Mesenchymal stem cell (in vitro differentiated cells and primary cell): Measurements from ENCODE around the gene PCDHA3.
"Not testable (repeated sequence)": the region's sequence is repeated elsewhere in the genome, so short reads cannot be mapped to it uniquely, and the experiment has no call there.

Experiments used
- DNase-seq: peaks from one replicate; pipeline ENCODE4 v3.0.0-alpha.2; 2013
- H2AFZ ChIP-seq: one replicate; pipeline ENCODE4 v1.6.1; 2013; ENCODE audit warnings: low read depth, mild to moderate bottlenecking, control low read depth, inconsistent platforms, low read length, moderate library complexity
- H2AK5ac ChIP-seq: 2 replicates; pipeline ENCODE4 v1.6.1; 2013; ENCODE audit warnings: low read length, moderate library complexity, mild to moderate bottlenecking, inconsistent platforms; ENCODE audit not compliant: severe bottlenecking
- H2BK120ac ChIP-seq: one replicate; pipeline ENCODE4 v1.6.1; 2013; ENCODE audit warnings: low read depth, mild to moderate bottlenecking, inconsistent platforms, low read length, moderate library complexity
- H2BK12ac ChIP-seq, 2 experiments: one replicate each; pipeline ENCODE4 v1.6.1; 2013; ENCODE audit warnings: inconsistent platforms in 2 of 2, low read length in 2 of 2, mild to moderate bottlenecking in 2 of 2, moderate library complexity in 2 of 2, control low read depth in 1 of 2
- H2BK15ac ChIP-seq: one replicate; pipeline ENCODE4 v1.6.1; 2013; ENCODE audit warnings: mild to moderate bottlenecking, low read depth, inconsistent platforms; ENCODE audit not compliant: poor library complexity, severe bottlenecking
- H2BK5ac ChIP-seq: 2 replicates; pipeline ENCODE4 v1.6.1; 2013; ENCODE audit warnings: low read depth, mild to moderate bottlenecking, low read length, control low read depth, inconsistent platforms; ENCODE audit not compliant: poor library complexity, severe bottlenecking
- H3K14ac ChIP-seq, 2 experiments: one replicate each; pipeline ENCODE4 v1.6.1; 2013; ENCODE audit warnings: inconsistent platforms in 2 of 2, low read length in 2 of 2, control low read depth in 1 of 2, mild to moderate bottlenecking in 1 of 2, moderate library complexity in 1 of 2
- H3K18ac ChIP-seq, 2 experiments: one replicate each; pipeline ENCODE4 v1.6.1; 2013; ENCODE audit warnings: inconsistent platforms in 2 of 2, low read length in 2 of 2, control low read depth in 1 of 2, low read depth in 1 of 2, mild to moderate bottlenecking in 1 of 2
- H3K23ac ChIP-seq, 2 experiments: one replicate each; pipeline ENCODE4 v1.6.1; 2013; ENCODE audit warnings: inconsistent platforms in 2 of 2, low read length in 2 of 2, mild to moderate bottlenecking in 2 of 2, moderate library complexity in 2 of 2, control low read depth in 1 of 2
- H3K27ac ChIP-seq: 2 replicates; pipeline ENCODE4 v1.5.1; 2013; ENCODE audit warnings: mild to moderate bottlenecking, moderate library complexity, low read length, control low read depth, inconsistent platforms; ENCODE audit not compliant: poor library complexity, severe bottlenecking
- H3K27me3 ChIP-seq, 2 experiments: 2 replicates each; pipeline versions ENCODE4 v1.6.1 to v1.7.0; 2013; ENCODE audit warnings: low read length in 2 of 2, mild to moderate bottlenecking in 2 of 2, moderate library complexity in 2 of 2, control low read depth in 1 of 2, inconsistent platforms in 1 of 2; ENCODE audit not compliant: control insufficient read depth in 1 of 2, insufficient read depth in 1 of 2
- H3K36me3 ChIP-seq, 2 experiments: 2 replicates each; pipeline versions ENCODE4 v1.6.1 to v1.7.0; 2013; ENCODE audit warnings: low read length in 2 of 2, control low read depth in 1 of 2, inconsistent platforms in 1 of 2, low read depth in 1 of 2, mild to moderate bottlenecking in 1 of 2; ENCODE audit not compliant: insufficient read depth in 2 of 2, control insufficient read depth in 1 of 2
- H3K4ac ChIP-seq, 2 experiments: one replicate each; pipeline ENCODE4 v1.6.1; 2013; ENCODE audit warnings: inconsistent platforms in 2 of 2, low read length in 2 of 2, mild to moderate bottlenecking in 2 of 2, moderate library complexity in 2 of 2, control low read depth in 1 of 2, low read depth in 1 of 2
- H3K4me1 ChIP-seq: 2 replicates; pipeline ENCODE4 v1.6.1; 2013; ENCODE audit warnings: low read depth, low read length, control low read depth; ENCODE audit not compliant: control insufficient read depth, insufficient read depth
- H3K4me2 ChIP-seq: 2 replicates; pipeline ENCODE4 v1.6.1; 2013; ENCODE audit warnings: low read length, mild to moderate bottlenecking, inconsistent platforms; ENCODE audit not compliant: poor library complexity, severe bottlenecking
- H3K4me3 ChIP-seq, 2 experiments: 2 replicates each; pipeline versions ENCODE4 v1.5.1 to v1.7.0; 2013; ENCODE audit warnings: low read length in 2 of 2, mild to moderate bottlenecking in 2 of 2, control low read depth in 1 of 2, low read depth in 1 of 2; ENCODE audit not compliant: insufficient read depth in 1 of 2
- H3K79me1 ChIP-seq: replicated peaks from 2 replicates; pipeline ENCODE4 v1.6.1; 2013; ENCODE audit warnings: mild to moderate bottlenecking, control low read depth, low read length, inconsistent platforms; ENCODE audit not compliant: poor library complexity, severe bottlenecking
- H3K9ac ChIP-seq: 2 replicates; pipeline ENCODE4 v1.7.0; 2013; ENCODE audit warnings: mild to moderate bottlenecking, low read length, moderate library complexity
- H3K9me3 ChIP-seq: 2 replicates; pipeline ENCODE4 v1.7.0; 2013; ENCODE audit warnings: mild to moderate bottlenecking, low read length; ENCODE audit not compliant: control insufficient read depth
- H4K8ac ChIP-seq: one replicate; pipeline ENCODE4 v1.6.1; 2013; ENCODE audit warnings: inconsistent platforms, mild to moderate bottlenecking, low read length, moderate library complexity
- H4K91ac ChIP-seq: one replicate; pipeline ENCODE4 v1.6.1; 2013; ENCODE audit warnings: mild to moderate bottlenecking, low read length, inconsistent platforms
- WGBS: methylation state at CpG from one replicate; pipeline ENCODE4 v1.1.7; 2013; ENCODE audit warnings: mixed read lengths; 5-methylcytosine and 5-hydroxymethylcytosine counted together

Gene PCDHA3

DNA sequence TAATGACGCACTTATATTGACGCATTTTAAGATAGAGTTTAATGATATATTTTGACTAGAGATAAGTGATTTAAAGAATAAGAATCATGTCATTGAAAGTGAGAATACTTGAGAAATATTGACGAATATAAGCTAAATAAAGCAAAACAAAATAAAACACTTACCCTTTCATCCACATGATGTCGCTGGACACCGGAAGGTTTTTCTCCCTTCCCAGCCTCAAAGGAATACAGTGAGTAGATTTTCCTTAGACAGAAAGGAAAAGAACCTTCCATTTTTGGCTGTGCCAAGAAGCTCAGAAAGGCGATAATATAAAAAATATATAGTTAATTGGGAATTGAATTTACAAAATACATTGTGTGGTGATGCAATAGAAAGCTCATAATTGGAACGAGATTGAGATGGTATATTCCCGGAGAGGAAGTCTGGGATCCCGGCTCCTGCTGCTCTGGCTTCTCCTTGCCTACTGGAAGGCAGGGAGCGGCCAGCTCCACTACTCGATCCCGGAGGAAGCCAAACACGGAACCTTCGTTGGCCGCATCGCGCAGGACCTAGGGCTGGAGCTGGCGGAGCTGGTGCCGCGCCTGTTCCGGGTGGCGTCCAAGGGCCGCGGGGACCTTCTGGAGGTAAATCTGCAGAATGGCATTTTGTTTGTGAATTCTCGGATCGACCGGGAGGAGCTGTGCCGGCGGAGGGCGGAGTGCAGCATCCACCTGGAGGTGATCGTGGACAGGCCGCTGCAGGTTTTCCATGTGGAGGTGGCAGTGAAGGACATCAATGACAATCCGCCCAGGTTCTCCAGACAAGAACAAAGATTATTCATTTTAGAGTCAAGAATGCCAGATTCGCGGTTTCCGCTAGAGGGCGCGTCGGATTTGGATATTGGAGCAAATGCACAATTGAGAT is 20.8 kb downstream of the PCDHA3 start, which contains the start of gene PCDHA5:
Gene PCDHA5 (plus strand): TSS at position 239 of the 906 bp plus-strand sequence.
- Histone ChIP-seq H3K9me3 (peaks cover 46% of the 10 kb centered on the region), H3K9ac (no peak within 1 kb of the TSS), H3K14ac (no peak within 1 kb of the TSS), H3K36me3 (peaks cover 0 to 13% of the 10 kb centered on the region in 2 experiments), H3K27me3 (no peaks in the 10 kb centered on the region), H4K91ac (no peak within 1 kb of the TSS), H2AK5ac (no peak within 1 kb of the TSS), H3K4me3 (no peak within 1 kb of the TSS), H3K79me1 (no peaks in the 10 kb centered on the region), H2AFZ (no peak within 1 kb of the TSS), H2BK12ac (no peak within 1 kb of the TSS), H3K18ac (no peak within 1 kb of the TSS), H3K4ac (no peak within 1 kb of the TSS), H2BK15ac (no peak within 1 kb of the TSS), H3K4me2 (no peak within 1 kb of the TSS), H3K27ac (no peak within 1 kb of the TSS), H3K4me1 (no peaks in the 10 kb centered on the region), H3K23ac (no peak within 1 kb of the TSS), H2BK120ac (no peak within 1 kb of the TSS), H2BK5ac (no peak within 1 kb of the TSS), H4K8ac (no peak within 1 kb of the TSS)
- 95% methylated on average over 36 of the region's 39 CpGs for WGBS
- no peak for DNase-seq

DNA sequence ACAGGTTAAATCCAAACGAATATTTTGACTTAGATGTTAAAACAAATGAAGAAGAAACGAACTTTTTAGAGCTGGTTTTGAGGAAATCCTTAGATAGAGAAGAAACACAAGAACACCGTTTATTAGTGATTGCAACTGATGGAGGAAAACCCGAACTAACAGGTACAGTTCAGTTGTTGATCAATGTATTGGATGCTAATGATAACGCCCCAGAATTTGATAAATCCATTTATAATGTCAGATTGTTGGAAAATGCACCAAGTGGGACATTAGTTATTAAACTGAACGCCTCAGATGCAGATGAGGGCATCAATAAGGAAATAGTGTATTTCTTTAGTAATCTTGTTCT is 21.4 kb downstream of the PCDHA3 start:
- Histone ChIP-seq H3K4me3 (no peak overlapping the region), H3K9ac (no peak overlapping the region), H2AFZ (no peak overlapping the region), H3K23ac (no peak overlapping the region), H4K91ac (no peak overlapping the region), H2AK5ac (no peak overlapping the region), H3K27me3 (no peaks in the 10 kb centered on the region), H3K4me1 (no peaks in the 10 kb centered on the region), H3K79me1 (no peaks in the 10 kb centered on the region), H4K8ac (no peak overlapping the region), H2BK15ac (no peak overlapping the region), H3K9me3 (peaks cover 45% of the 10 kb centered on the region), H3K36me3 (peaks cover 0 to 13% of the 10 kb centered on the region in 2 experiments), H3K4ac (no peak overlapping the region), H3K4me2 (no peak overlapping the region), H3K27ac (no peak overlapping the region), H2BK5ac (no peak overlapping the region), H2BK120ac (no peak overlapping the region), H3K14ac (no peak overlapping the region), H3K18ac (no peak overlapping the region), H2BK12ac (no peak overlapping the region)
- WGBS, result 90% methylated on average over 6 of the region's 6 CpGs
- DNase-seq, result no peak

DNA sequence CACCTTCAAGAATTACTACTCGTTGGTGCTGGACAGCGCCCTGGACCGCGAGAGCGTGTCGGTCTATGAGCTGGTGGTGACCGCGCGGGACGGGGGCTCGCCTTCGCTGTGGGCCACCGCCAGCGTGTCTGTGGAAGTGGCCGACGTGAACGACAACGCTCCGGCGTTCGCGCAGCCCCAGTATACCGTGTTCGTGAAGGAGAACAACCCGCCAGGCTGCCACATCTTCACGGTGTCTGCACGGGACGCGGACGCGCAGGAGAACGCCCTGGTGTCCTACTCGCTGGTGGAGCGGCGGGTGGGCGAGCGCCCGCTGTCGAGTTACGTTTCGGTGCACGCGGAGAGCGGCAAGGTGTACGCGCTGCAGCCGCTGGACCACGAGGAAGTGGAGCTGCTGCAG is 22.1 kb downstream of the PCDHA3 start:
- not testable (repeated sequence) for DNase-seq, H3K23ac ChIP-seq, H2BK12ac ChIP-seq, H3K79me1 ChIP-seq, H3K27me3 ChIP-seq, H2BK15ac ChIP-seq, H2AFZ ChIP-seq, H3K18ac ChIP-seq, H3K27ac ChIP-seq, H2AK5ac ChIP-seq, H4K8ac ChIP-seq, H3K14ac ChIP-seq, H2BK5ac ChIP-seq, H3K4me3 ChIP-seq, H3K4me1 ChIP-seq, H4K91ac ChIP-seq, H3K9ac ChIP-seq, H2BK120ac ChIP-seq, H3K4me2 ChIP-seq, H3K4ac ChIP-seq
- 98% methylated on average over 48 of the region's 48 CpGs for WGBS
- H3K9me3 ChIP-seq, result peaks cover 50% of the 10 kb centered on the region
- peaks cover 0 to 13% of the 10 kb centered on the region in 2 experiments for H3K36me3 ChIP-seq

DNA sequence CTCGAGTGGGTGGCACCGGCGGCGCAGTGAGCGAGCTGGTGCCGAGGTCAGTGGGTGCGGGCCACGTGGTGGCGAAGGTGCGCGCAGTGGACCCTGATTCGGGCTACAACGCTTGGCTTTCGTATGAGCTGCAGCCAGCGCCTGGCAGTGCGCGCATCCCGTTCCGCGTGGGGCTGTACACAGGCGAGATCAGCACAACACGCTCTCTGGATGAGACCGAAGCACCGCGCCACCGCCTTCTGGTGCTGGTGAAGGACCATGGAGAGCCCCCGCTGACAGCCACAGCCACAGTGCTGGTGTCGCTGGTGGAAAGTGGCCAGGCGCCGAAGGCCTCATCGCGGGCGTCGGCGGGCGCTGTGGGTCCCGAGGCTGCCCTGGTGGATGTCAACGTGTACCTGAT is 22.6 kb downstream of the PCDHA3 start:
- no peak overlapping the region for H2BK15ac ChIP-seq
- no peaks in the 10 kb centered on the region for H3K4me1 ChIP-seq
- H4K91ac ChIP-seq, result no peak overlapping the region
- peaks cover 0 to 16% of the 10 kb centered on the region in 2 experiments for H3K36me3 ChIP-seq
- H2BK120ac ChIP-seq, result no peak overlapping the region
- no peak overlapping the region for H3K4me2 ChIP-seq
- no peak overlapping the region for H2BK12ac ChIP-seq
- no peak overlapping the region for H3K4ac ChIP-seq
- H3K9ac ChIP-seq, result no peak overlapping the region
- H2AFZ ChIP-seq, result no peak overlapping the region
- H2BK5ac ChIP-seq, result no peak overlapping the region
- H3K23ac ChIP-seq, result no peak overlapping the region
- H3K18ac ChIP-seq, result no peak overlapping the region
- H4K8ac ChIP-seq, result no peak overlapping the region
- WGBS, result 98% methylated on average over 38 of the region's 38 CpGs
- H2AK5ac ChIP-seq, result no peak overlapping the region
- H3K4me3 ChIP-seq, result no peak overlapping the region
- H3K9me3 ChIP-seq, result peaks cover 46% of the 10 kb centered on the region
- no peaks in the 10 kb centered on the region for H3K27me3 ChIP-seq
- no peaks in the 10 kb centered on the region for H3K79me1 ChIP-seq
- no peak for DNase-seq
- H3K27ac ChIP-seq, result no peak overlapping the region
- no peak overlapping the region for H3K14ac ChIP-seq
